Lower lobe of right lung (tissue), 2 donors: ENCODE results near the gene KCNJ15. TPM values are rescaled to one million over a fixed set of nuclear protein-coding genes. Genes with fewer than 3 reads are reported as not detected.
"Not testable (repeated sequence)": the region's sequence is repeated elsewhere in the genome, so short reads cannot be mapped to it uniquely, and the experiment has no call there.

ENCODE experiments used
- ATAC-seq, 2 donors: fragments of 200-7000 bp; cut with Tn5 transposase; one replicate each; pipeline ENCODE4 v1.9.1; 2020 to 2022; ENCODE audit warnings: mild to moderate bottlenecking in 2 of 2, moderate library complexity in 2 of 2
- DNase-seq: peaks from one replicate; pipeline ENCODE4 v3.0.0-alpha.2; 2020
- H3K27ac ChIP-seq: fragments of 200-600 bp; one replicate; pipeline ENCODE4 v1.8.0; 2022
- H3K27me3 ChIP-seq: fragments of 200-600 bp; one replicate; pipeline ENCODE4 v1.8.0; 2022; ENCODE audit warnings: low read depth
- H3K36me3 ChIP-seq: fragments of 200-600 bp; one replicate; pipeline ENCODE4 v1.8.0; 2022; ENCODE audit warnings: mild to moderate bottlenecking
- H3K4me1 ChIP-seq: fragments of 200-600 bp; one replicate; pipeline ENCODE4 v1.8.0; 2022
- H3K4me3 ChIP-seq: fragments of 200-600 bp; one replicate; pipeline ENCODE4 v1.8.0; 2022; ENCODE audit warnings: mild to moderate bottlenecking
- H3K9me3 ChIP-seq: fragments of 200-600 bp; one replicate; pipeline ENCODE4 v1.8.0; 2022
- CTCF ChIP-seq: fragments of 200-600 bp; IDR thresholded peaks from one replicate; pipeline ENCODE4 v1.8.0; 2022; ENCODE audit warnings: antibody characterized with exemption, mild to moderate bottlenecking
- intact Hi-C: fragments of 100-400 bp; cut with DNase I; formaldehyde crosslinking; loops from one replicate; pipeline ENCODE4 v1.11.0; 2022
- total RNA-seq: library from RNA; stranded (reverse); fragmentation: NEBNext Ultra II Directional; extraction: Animal tissue kit (Norgen Biotek cat#: 25700); gene quantifications from one replicate; pipeline ENCODE4 v1.2.1, GENCODE V29; 2021
- donor health status: DM: no; HTN: yes; CAD: no; lungs with severe emphysema.

Gene KCNJ15
- total RNA-seq, 1 donor from 2014 or later, result 62.7 TPM

- Histone ChIP-seq H3K4me1 (peaks cover 22% of the 10 kb centered on the region), H3K36me3 (no peaks in the 10 kb centered on the region), H3K27me3 (no peaks in the 10 kb centered on the region), H3K4me3 (no peak overlapping the region), H3K27ac (no peak overlapping the region), H3K9me3 (no peaks in the 10 kb centered on the region)
- TF ChIP-seq CTCF, result no peak
- DNase-seq (no peak), ATAC-seq (no peak)
- intact Hi-C loops, result no loop called here
These were observed 11.6 kb upstream of the KCNJ15 start for GRCh38 chr21:38244885-38245869.

GRCh38 chr21:38246511-38246910 lies 10.3 kb upstream of the KCNJ15 start:
- Histone ChIP-seq H3K36me3 (no peaks in the 10 kb centered on the region), H3K4me1 (peaks cover 12% of the 10 kb centered on the region), H3K27me3 (no peaks in the 10 kb centered on the region), H3K4me3 (no peak overlapping the region), H3K27ac (no peak overlapping the region), H3K9me3 (no peaks in the 10 kb centered on the region)
- intact Hi-C loops, result no loop called here
- no peak for TF ChIP-seq CTCF
- DNase-seq, result no peak
- no peak for ATAC-seq

- DNase-seq, ATAC-seq, intact Hi-C loops, H3K27ac ChIP-seq, H3K4me3 ChIP-seq, H3K27me3 ChIP-seq, H3K9me3 ChIP-seq, H3K36me3 ChIP-seq: not testable (repeated sequence)
- H3K4me1 ChIP-seq, result peaks cover 11% of the 10 kb centered on the region
These were observed 9.7 kb upstream of the KCNJ15 start for GRCh38 chr21:38247054-38247453.

GRCh38 chr21:38247738-38248510 lies 8.9 kb upstream of the KCNJ15 start:
- Histone ChIP-seq H3K36me3 (no peaks in the 10 kb centered on the region), H3K9me3 (no peaks in the 10 kb centered on the region), H3K27ac (no peak overlapping the region), H3K4me1 (peaks cover 11% of the 10 kb centered on the region), H3K4me3 (no peak overlapping the region), H3K27me3 (no peaks in the 10 kb centered on the region)
- ATAC-seq (peak; percentile 77 to 87), DNase-seq (no peak)
- intact Hi-C loops, result no loop called here
- no peak for TF ChIP-seq CTCF

DNA sequence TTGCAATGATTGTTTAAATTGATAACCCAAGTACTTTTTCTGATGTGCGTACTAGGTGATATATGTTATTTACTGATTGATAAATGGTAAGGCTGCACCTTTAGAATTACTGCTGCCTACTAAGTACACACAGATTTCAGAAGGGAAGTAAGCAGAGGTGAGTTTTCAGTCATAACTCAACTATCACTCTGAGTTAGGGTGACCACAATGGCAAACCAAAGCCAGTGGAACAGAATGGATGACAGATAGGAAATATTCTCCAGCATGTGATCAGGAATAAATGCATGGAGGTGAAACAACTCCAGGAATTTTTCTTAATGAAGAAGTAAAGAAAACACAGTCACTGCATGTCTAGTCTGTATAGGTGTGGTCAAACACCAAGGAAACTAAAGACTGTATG lies 7.5 kb upstream of the KCNJ15 start:
- no peak for ATAC-seq
- intact Hi-C loops, result no loop called here
- no peak for TF ChIP-seq CTCF
- Histone ChIP-seq H3K4me3 (no peak overlapping the region), H3K27ac (peak overlapping the region; percentile 15), H3K9me3 (no peaks in the 10 kb centered on the region), H3K36me3 (no peaks in the 10 kb centered on the region), H3K27me3 (no peaks in the 10 kb centered on the region), H3K4me1 (peaks cover 11% of the 10 kb centered on the region)
- no peak for DNase-seq
